NCI-H69 (cell line): Measurements from ENCODE around the gene FOXG1.

Experiments used
- DNase-seq: peaks from one replicate; lab custom pipeline; 2025; lab: John Stamatoyannopoulos, UW

The FOXG1 gene

GRCh38 chr14:28766469-28766955 is at the start of gene FOXG1:
Gene FOXG1, plus strand, starts transcription at chr14:28766787. Its CDS starts 493 bp downstream, at chr14:28767280.
- peak; percentile 95 for DNase-seq

GRCh38 chr14:28719130-28719529 is 47.5 kb upstream of the FOXG1 start:
- no peak for DNase-seq

GRCh38 chr14:28731358-28731757 is 35.2 kb upstream of the FOXG1 start:
- DNase-seq = no peak

- no peak for DNase-seq
Observed at GRCh38 chr14:28742171-28742846, 24.3 kb upstream of the FOXG1 start.

- DNase-seq = no peak
Observed at GRCh38 chr14:28744126-28744525, 22.5 kb upstream of the FOXG1 start.

GRCh38 chr14:28745176-28745575 is 21.4 kb upstream of the FOXG1 start:
- no peak for DNase-seq

- DNase-seq = no peak
Observed at GRCh38 chr14:28746247-28746646, 20.3 kb upstream of the FOXG1 start.

- peak; percentile 91 for DNase-seq
Observed at GRCh38 chr14:28751467-28752058, 15.0 kb upstream of the FOXG1 start.

GRCh38 chr14:28754209-28754985 is 12.2 kb upstream of the FOXG1 start:
- peak; percentile 92 for DNase-seq

GRCh38 chr14:28755198-28755815 is 11.3 kb upstream of the FOXG1 start:
- DNase-seq = no peak

- no peak for DNase-seq
Observed at GRCh38 chr14:28755884-28756268, 10.7 kb upstream of the FOXG1 start.

- no peak for DNase-seq
Observed at GRCh38 chr14:28756269-28756883, 10.2 kb upstream of the FOXG1 start.

GRCh38 chr14:28756884-28757570 is 9.6 kb upstream of the FOXG1 start:
- peak; percentile 96 for DNase-seq

GRCh38 chr14:28757786-28758185 is 8.8 kb upstream of the FOXG1 start:
- DNase-seq = peak; percentile 78

GRCh38 chr14:28758253-28758884 is 8.2 kb upstream of the FOXG1 start:
- DNase-seq = no peak

GRCh38 chr14:28758885-28759652 is 7.5 kb upstream of the FOXG1 start:
- peak; percentile 85 for DNase-seq

- peak; percentile 87 for DNase-seq
Observed at GRCh38 chr14:28759653-28760313, 6.8 kb upstream of the FOXG1 start.

- no peak for DNase-seq
Observed at GRCh38 chr14:28760431-28760996, 6.1 kb upstream of the FOXG1 start.
